ENCODE results near the gene ECE1.

Gene ECE1

GRCh38 chr1:21307663-21308305 lies 17.5 kb upstream of the ECE1 start:
- Histone ChIP-seq H3K27me3 (replicated peaks) (no peaks in the 10 kb centered on the region), H3K4me3 (ENCODE audit: low read depth, low read length) (no peak overlapping the region), H3K27ac (no peak overlapping the region), H3K36me3 (replicated peaks) (no peaks in the 10 kb centered on the region)
- in situ Hi-C loops (cut with HindIII; ENCODE audit: low pct_ligation_motif_present, low sequenced_read_pairs) = no loop called here
- TF ChIP-seq CTCF (IDR thresholded peaks at IDR 0.05; ENCODE audit: low read depth, low read length, missing control alignments) = no peak
- DNase-seq = no peak

- Histone ChIP-seq H3K27ac (no peak overlapping the region), H3K27me3 (replicated peaks) (no peaks in the 10 kb centered on the region), H3K4me3 (ENCODE audit: low read depth, low read length) (no peak overlapping the region), H3K36me3 (replicated peaks) (no peaks in the 10 kb centered on the region)
- no peak for DNase-seq
- no peak for TF ChIP-seq CTCF (IDR thresholded peaks at IDR 0.05; ENCODE audit: low read depth, low read length, missing control alignments)
- in situ Hi-C loops (cut with HindIII; ENCODE audit: low pct_ligation_motif_present, low sequenced_read_pairs) = no loop called here
Measured at GRCh38 chr1:21307210-21307609, 16.9 kb upstream of the ECE1 start.

GRCh38 chr1:21305900-21306189 lies 15.6 kb upstream of the ECE1 start:
- Histone ChIP-seq H3K4me3 (ENCODE audit: low read depth, low read length) (no peak overlapping the region), H3K36me3 (replicated peaks) (no peaks in the 10 kb centered on the region), H3K27ac (no peak overlapping the region), H3K27me3 (replicated peaks) (no peaks in the 10 kb centered on the region)
- in situ Hi-C loops (cut with HindIII; ENCODE audit: low pct_ligation_motif_present, low sequenced_read_pairs) = no loop called here
- DNase-seq = no peak
- TF ChIP-seq CTCF (IDR thresholded peaks at IDR 0.05; ENCODE audit: low read depth, low read length, missing control alignments) = no peak

GRCh38 chr1:21305155-21305899 lies 15.1 kb upstream of the ECE1 start:
- H3K36me3 ChIP-seq (replicated peaks) = no peaks in the 10 kb centered on the region
- no peak overlapping the region for H3K4me3 ChIP-seq (ENCODE audit: low read depth, low read length)
- H3K27ac ChIP-seq = no peak overlapping the region
- H3K27me3 ChIP-seq (replicated peaks) = no peaks in the 10 kb centered on the region
- no peak for TF ChIP-seq CTCF (IDR thresholded peaks at IDR 0.05; ENCODE audit: low read depth, low read length, missing control alignments)
- no peak for DNase-seq
- in situ Hi-C loops (cut with HindIII; ENCODE audit: low pct_ligation_motif_present, low sequenced_read_pairs) = no loop called here

- TF ChIP-seq CTCF (IDR thresholded peaks at IDR 0.05; ENCODE audit: low read depth, low read length, missing control alignments) = no peak
- H3K27me3 ChIP-seq (replicated peaks) = no peaks in the 10 kb centered on the region
- in situ Hi-C loops (cut with HindIII; ENCODE audit: low pct_ligation_motif_present, low sequenced_read_pairs) = no loop called here
Measured at GRCh38 chr1:21304488-21304887, 14.2 kb upstream of the ECE1 start.

More at GRCh38 chr1:21304488-21304887, 14.2 kb upstream of the ECE1 start:
- Histone ChIP-seq H3K27ac (no peak overlapping the region), H3K36me3 (replicated peaks) (no peaks in the 10 kb centered on the region), H3K4me3 (ENCODE audit: low read depth, low read length) (no peak overlapping the region)
- DNase-seq = no peak

All from brain microvascular endothelial cell (primary cell).